ENCODE measurements around the gene ZNF557. TPM values are rescaled to one million over a fixed set of nuclear protein-coding genes. Genes with fewer than 3 reads are reported as not detected.

The ZNF557 gene
- total and polyA plus RNA-seq, 10 of the 15 experiments (the other 5 are each of a cell fraction or from before 2014, with no cell fraction given) = 3.9 to 12.1 (median 9.0) TPM

DNA sequence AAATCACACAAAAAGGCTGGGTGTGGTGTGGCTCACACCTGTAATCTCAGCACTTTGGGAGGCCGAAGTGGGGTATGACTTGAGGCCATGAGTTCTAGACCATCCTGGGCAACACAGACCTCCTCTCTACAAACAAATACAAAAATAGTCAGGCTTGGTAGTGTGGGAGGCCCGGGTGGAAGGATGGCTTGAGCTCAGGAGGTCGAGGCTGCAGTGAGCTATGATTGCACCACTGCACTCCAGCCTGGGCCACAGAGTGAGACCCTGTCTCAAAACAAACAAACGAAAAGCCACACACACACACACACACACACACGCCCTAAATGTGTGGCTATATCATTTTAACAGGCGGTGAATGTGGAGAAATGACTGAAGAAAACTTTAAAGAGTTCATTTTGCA is 904 bp upstream of the ZNF557 start (continued):
- TF ChIP-seq CUX1 (IDR thresholded peaks at IDR 0.05; ENCODE audit: insufficient replicate concordance, low read depth, low read length) = no peak
- TF ChIP-seq, protein P1, sequence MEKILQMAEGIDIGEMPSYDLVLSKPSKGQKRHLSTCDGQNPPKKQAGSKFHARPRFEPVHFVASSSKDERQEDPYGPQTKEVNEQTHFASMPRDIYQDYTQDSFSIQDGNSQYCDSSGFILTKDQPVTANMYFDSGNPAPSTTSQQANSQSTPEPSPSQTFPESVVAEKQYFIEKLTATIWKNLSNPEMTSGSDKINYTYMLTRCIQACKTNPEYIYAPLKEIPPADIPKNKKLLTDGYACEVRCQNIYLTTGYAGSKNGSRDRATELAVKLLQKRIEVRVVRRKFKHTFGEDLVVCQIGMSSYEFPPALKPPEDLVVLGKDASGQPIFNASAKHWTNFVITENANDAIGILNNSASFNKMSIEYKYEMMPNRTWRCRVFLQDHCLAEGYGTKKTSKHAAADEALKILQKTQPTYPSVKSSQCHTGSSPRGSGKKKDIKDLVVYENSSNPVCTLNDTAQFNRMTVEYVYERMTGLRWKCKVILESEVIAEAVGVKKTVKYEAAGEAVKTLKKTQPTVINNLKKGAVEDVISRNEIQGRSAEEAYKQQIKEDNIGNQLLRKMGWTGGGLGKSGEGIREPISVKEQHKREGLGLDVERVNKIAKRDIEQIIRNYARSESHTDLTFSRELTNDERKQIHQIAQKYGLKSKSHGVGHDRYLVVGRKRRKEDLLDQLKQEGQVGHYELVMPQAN (conservative IDR thresholded peaks at IDR 0.05) = no peak
- no peak for TF ChIP-seq NR2F1 (conservative IDR thresholded peaks at IDR 0.05)
- TF ChIP-seq SREBF2 (IDR thresholded peaks at IDR 0.05; ENCODE audit: low read length) = no peak
- TF ChIP-seq EP300 (IDR thresholded peaks at IDR 0.05; ENCODE audit: borderline replicate concordance in 1 of 2, control insufficient read depth in 1 of 2, low read depth in 2 of 2, low read length in 2 of 2) = no peak
- TF ChIP-seq TAF1 (IDR thresholded peaks at IDR 0.05; ENCODE audit: borderline replicate concordance, low read depth, low read length) = no peak
- no peak for TF ChIP-seq CEBPB (IDR thresholded peaks at IDR 0.05; ENCODE audit: borderline replicate concordance in 1 of 2, low read depth in 2 of 2, low read length in 2 of 2)
- no peak for TF ChIP-seq NFXL1 (IDR thresholded peaks at IDR 0.05; ENCODE audit: borderline replicate concordance)
- no peak for TF ChIP-seq GABPA (IDR thresholded peaks at IDR 0.05; ENCODE audit: low read depth)
- no peak for TF ChIP-seq TCF12 (IDR thresholded peaks at IDR 0.05; ENCODE audit: low read depth, low read length)
- no peak for TF ChIP-seq HDAC6 (IDR thresholded peaks at IDR 0.05; ENCODE audit: unreplicated experiment)
- TF ChIP-seq SIN3A (IDR thresholded peaks at IDR 0.05; ENCODE audit: low read depth, low read length) = no peak
- TF ChIP-seq BCL3 (IDR thresholded peaks at IDR 0.05; ENCODE audit: borderline replicate concordance, insufficient read depth, low read depth, low read length, poor library complexity, severe bottlenecking) = no peak
